Breast epithelium (tissue), 4 donors: Measurements from ENCODE around the gene OR5D16. TPM values are rescaled to one million over a fixed set of nuclear protein-coding genes. Genes with fewer than 3 reads are reported as not detected.

Experiments
- DNase-seq, 2 donors: peaks; one replicate each; pipeline ENCODE4 v3.0.0-alpha.2; 2019; ENCODE audit warnings: low spot score in 2 of 2
- H3K27ac ChIP-seq, 2 donors: fragments of 200-600 bp; sonication (generic) in 1 of 2; one replicate each; pipeline ENCODE4 v1.5.1; 2016 to 2019; ENCODE audit warnings: mild to moderate bottlenecking in 1 of 2
- H3K27me3 ChIP-seq, 2 donors: fragments of 200-600 bp; sonication (generic) in 1 of 2; one replicate each; pipeline versions ENCODE4 v1.5.1 to v1.6.0; 2017 to 2019; ENCODE audit warnings: control low read depth in 1 of 2, mild to moderate bottlenecking in 1 of 2
- H3K36me3 ChIP-seq: fragments of 200-600 bp; one replicate; pipeline ENCODE4 v1.5.1; 2019
- H3K4me1 ChIP-seq, 2 donors: fragments of 200-600 bp; sonication (generic); one replicate each; pipeline ENCODE4 v1.5.1; 2016 to 2019; ENCODE audit warnings: control low read depth in 1 of 2
- H3K4me3 ChIP-seq, 3 donors: fragments of 200-600 bp; sonication (generic); 1 replicate in 2 of 3; 2 replicates in 1 of 3; pipeline ENCODE4 v1.5.1; 2016 to 2019; ENCODE audit warnings: mild to moderate bottlenecking in 3 of 3, moderate library complexity in 2 of 3
- H3K9me3 ChIP-seq, 2 donors: fragments of 200-600 bp; sonication (generic) in 1 of 2; one replicate each; pipeline ENCODE4 v1.5.1; 2016 to 2019; ENCODE audit warnings: control low read depth in 1 of 2
- POLR2A ChIP-seq: fragments of 450-650 bp; IDR thresholded peaks from one replicate; pipeline ENCODE4 v1.6.1; 2016; ENCODE audit warnings: antibody characterized with exemption, mild to moderate bottlenecking, moderate library complexity
- POLR2AphosphoS5 ChIP-seq, 3 donors: sonication (generic); formaldehyde crosslinking; IDR thresholded peaks; one replicate each; pipeline ENCODE4 v1.6.1; 2017; ENCODE audit warnings: antibody characterized with exemption in 3 of 3
- intact Hi-C: fragments of 100-400 bp; cut with DNase I; formaldehyde crosslinking; loops from one replicate; pipeline ENCODE4 v1.15.1; 2023; ENCODE audit warnings: low total_unique reads
- total RNA-seq, 3 donors: library from RNA; depleted of rRNA; stranded (reverse); fragments of >200 nt; gene quantifications; one replicate each; pipeline ENCODE4 v1.1.0, GENCODE V29; 2016
- TF ChIP-seq, protein P1 (sequence below), 3 donors: fragments of 450-650 bp; IDR thresholded peaks; one replicate each; pipeline ENCODE4 v1.5.1; 2016 to 2017; ENCODE audit warnings: antibody characterized with exemption in 3 of 3, mild to moderate bottlenecking in 3 of 3, moderate library complexity in 3 of 3

The OR5D16 gene
- total RNA-seq, 3 donors from 2014 or later, result not detected

DNA sequence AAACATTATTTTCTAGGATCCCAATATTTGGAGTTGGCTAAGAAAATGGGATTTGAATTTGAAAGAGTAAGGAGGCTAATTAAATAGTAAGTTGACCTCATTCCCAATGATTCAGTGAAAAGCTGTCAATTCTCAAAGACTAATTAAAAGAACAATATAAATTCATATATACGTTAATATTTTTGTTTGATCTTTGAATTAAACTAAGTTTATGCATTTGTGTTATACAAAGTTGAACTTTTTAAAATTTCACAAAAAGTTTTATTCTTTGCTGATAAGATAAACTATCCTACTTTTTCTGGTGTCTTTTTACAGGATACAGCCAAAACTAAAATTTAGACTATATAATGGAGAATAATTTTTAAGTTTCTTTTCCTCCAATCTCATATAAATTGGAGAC, 27.5 kb upstream of the OR5D16 start, which contains the start of gene OR5L1:
TSS of gene OR5L1 (plus strand) at position 301 of the 400 bp plus-strand sequence. CDS start 100 bp downstream, outside the sequence.
- Histone ChIP-seq H3K9me3 (peaks cover 2 to 16% of the 10 kb centered on the region in 2 donors), H3K4me3 (no peak within 1 kb of the TSS), H3K36me3 (no peaks in the 10 kb centered on the region), H3K4me1 (no peaks in the 10 kb centered on the region), H3K27ac (no peak within 1 kb of the TSS), H3K27me3 (no peaks in the 10 kb centered on the region)
- TF ChIP-seq POLR2A, result no peak
- TF ChIP-seq, protein P1, sequence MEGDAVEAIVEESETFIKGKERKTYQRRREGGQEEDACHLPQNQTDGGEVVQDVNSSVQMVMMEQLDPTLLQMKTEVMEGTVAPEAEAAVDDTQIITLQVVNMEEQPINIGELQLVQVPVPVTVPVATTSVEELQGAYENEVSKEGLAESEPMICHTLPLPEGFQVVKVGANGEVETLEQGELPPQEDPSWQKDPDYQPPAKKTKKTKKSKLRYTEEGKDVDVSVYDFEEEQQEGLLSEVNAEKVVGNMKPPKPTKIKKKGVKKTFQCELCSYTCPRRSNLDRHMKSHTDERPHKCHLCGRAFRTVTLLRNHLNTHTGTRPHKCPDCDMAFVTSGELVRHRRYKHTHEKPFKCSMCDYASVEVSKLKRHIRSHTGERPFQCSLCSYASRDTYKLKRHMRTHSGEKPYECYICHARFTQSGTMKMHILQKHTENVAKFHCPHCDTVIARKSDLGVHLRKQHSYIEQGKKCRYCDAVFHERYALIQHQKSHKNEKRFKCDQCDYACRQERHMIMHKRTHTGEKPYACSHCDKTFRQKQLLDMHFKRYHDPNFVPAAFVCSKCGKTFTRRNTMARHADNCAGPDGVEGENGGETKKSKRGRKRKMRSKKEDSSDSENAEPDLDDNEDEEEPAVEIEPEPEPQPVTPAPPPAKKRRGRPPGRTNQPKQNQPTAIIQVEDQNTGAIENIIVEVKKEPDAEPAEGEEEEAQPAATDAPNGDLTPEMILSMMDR (IDR thresholded peaks at IDR 0.05), result no peak
- no peak for TF ChIP-seq POLR2AphosphoS5 (IDR thresholded peaks at IDR 0.05)
- intact Hi-C loops, result no loop called here
- no peak for DNase-seq

DNA sequence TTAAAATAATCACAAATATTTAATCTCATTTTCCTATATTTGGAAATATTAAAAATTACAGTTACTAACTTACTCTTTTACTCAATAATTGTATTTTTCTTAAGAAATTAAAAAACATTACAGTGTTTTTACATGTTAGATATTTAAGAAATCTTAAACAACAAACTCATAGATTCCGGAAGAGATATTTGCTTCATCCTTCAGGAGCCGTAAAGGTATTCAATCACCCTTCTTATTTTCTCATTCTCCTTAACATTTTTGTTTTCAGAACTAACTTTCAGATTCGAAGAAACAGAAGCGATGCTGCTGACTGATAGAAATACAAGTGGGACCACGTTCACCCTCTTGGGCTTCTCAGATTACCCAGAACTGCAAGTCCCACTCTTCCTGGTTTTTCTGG, 19.2 kb upstream of the OR5D16 start, which contains the start of gene OR5D18:
TSS of gene OR5D18 (plus strand) at position 301 of the 400 bp plus-strand sequence. CDS start at position 301, 0 bp downstream.
- no peak within 1 kb of the TSS for H3K4me3 ChIP-seq
- H3K27ac ChIP-seq, result no peak within 1 kb of the TSS
- TF ChIP-seq POLR2A (no peak), POLR2AphosphoS5 (IDR thresholded peaks at IDR 0.05) (no peak)
- TF ChIP-seq, protein P1 (IDR thresholded peaks at IDR 0.05), result no peak
- intact Hi-C loops, result no loop called here
- no peak for DNase-seq
- H3K36me3 ChIP-seq, result no peaks in the 10 kb centered on the region
- peaks cover 0 to 5% of the 10 kb centered on the region in 2 donors for H3K9me3 ChIP-seq
- H3K4me1 ChIP-seq, result no peaks in the 10 kb centered on the region
- H3K27me3 ChIP-seq, result no peaks in the 10 kb centered on the region

DNA sequence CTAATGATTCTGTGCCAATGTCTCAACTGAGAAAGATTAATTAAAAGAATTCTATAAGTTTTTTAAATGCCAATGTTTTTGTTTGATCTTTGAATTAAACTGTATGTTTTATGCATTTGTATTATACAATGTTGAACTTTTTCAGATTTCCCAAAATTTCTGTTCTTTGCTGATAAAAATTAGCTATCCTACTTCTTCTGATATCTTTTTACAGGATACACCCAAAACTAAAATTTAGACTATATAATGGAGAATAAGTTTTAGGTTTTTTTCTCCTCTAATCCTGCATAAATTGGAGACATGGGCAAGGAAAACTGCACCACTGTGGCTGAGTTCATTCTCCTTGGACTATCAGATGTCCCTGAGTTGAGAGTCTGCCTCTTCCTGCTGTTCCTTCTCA, 11.6 kb upstream of the OR5D16 start, which contains the start of gene OR5L2:
TSS of gene OR5L2 (plus strand) at position 301 of the 400 bp plus-strand sequence. CDS start at position 301, 0 bp downstream.
- TF ChIP-seq, protein P1 (IDR thresholded peaks at IDR 0.05), result no peak
- TF ChIP-seq POLR2AphosphoS5 (IDR thresholded peaks at IDR 0.05) (no peak), POLR2A (no peak)
- H3K4me1 ChIP-seq, result no peaks in the 10 kb centered on the region
- H3K9me3 ChIP-seq, result no peaks in the 10 kb centered on the region
- no peaks in the 10 kb centered on the region for H3K27me3 ChIP-seq
- no peak for DNase-seq
- intact Hi-C loops, result no loop called here
- H3K4me3 ChIP-seq, result no peak within 1 kb of the TSS
- H3K36me3 ChIP-seq, result no peaks in the 10 kb centered on the region
- H3K27ac ChIP-seq, result no peak within 1 kb of the TSS

GRCh38 chr11:55847453-55847852, 8.9 kb downstream of the OR5D16 start:
- Histone ChIP-seq H3K27me3 (no peaks in the 10 kb centered on the region), H3K36me3 (no peaks in the 10 kb centered on the region), H3K4me1 (no peaks in the 10 kb centered on the region), H3K9me3 (no peaks in the 10 kb centered on the region), H3K27ac (no peak overlapping the region), H3K4me3 (no peak overlapping the region)
- DNase-seq, result no peak
- intact Hi-C loops, result no loop called here
- TF ChIP-seq, protein P1 (IDR thresholded peaks at IDR 0.05), result no peak
- TF ChIP-seq POLR2A (no peak), POLR2AphosphoS5 (IDR thresholded peaks at IDR 0.05) (no peak)

- TF ChIP-seq, protein P1 (IDR thresholded peaks at IDR 0.05), result no peak
- TF ChIP-seq POLR2A, result no peak
- TF ChIP-seq POLR2AphosphoS5 (IDR thresholded peaks at IDR 0.05), result no peak
- Histone ChIP-seq H3K4me3 (no peak overlapping the region), H3K36me3 (no peaks in the 10 kb centered on the region), H3K27ac (no peak overlapping the region), H3K4me1 (no peaks in the 10 kb centered on the region), H3K27me3 (no peaks in the 10 kb centered on the region), H3K9me3 (no peaks in the 10 kb centered on the region)
- intact Hi-C loops, result no loop called here
- no peak for DNase-seq
Observed at GRCh38 chr11:55849037-55849436, 10.5 kb downstream of the OR5D16 start.
